Right kidney (tissue), 1 donor: ENCODE data around the gene PGA5.

Experiments
- DNase-seq: peaks from one replicate; pipeline ENCODE4 v3.0.0-alpha.2; 2016

PGA5 gene

GRCh38 chr11:61294717-61295595 lies 54.0 kb downstream of the PGA5 start, which contains the start of gene VWCE:
Gene VWCE, minus strand, starts transcription at chr11:61295316. Its CDS starts 279 bp downstream, at chr11:61295037.
- peak; percentile 88 for DNase-seq

- no peak for DNase-seq
Observed at GRCh38 chr11:61295596-61295926, 54.6 kb downstream of the PGA5 start.

GRCh38 chr11:61297341-61297740 lies 56.4 kb downstream of the PGA5 start:
- no peak for DNase-seq

- DNase-seq = no peak
Observed at GRCh38 chr11:61297746-61298145, 56.8 kb downstream of the PGA5 start.

GRCh38 chr11:61298663-61299244 lies 57.8 kb downstream of the PGA5 start:
- DNase-seq = no peak
